IPS-18a (cell line): Measurements from ENCODE around the gene DIAPH2.

Source experiments
- H3K27ac ChIP-seq: one replicate; pipeline ENCODE4 v1.5.1; 2013; ENCODE audit warnings: low read length
- H3K27me3 ChIP-seq: one replicate; pipeline ENCODE4 v1.6.1; 2013; ENCODE audit warnings: mild to moderate bottlenecking, low read length; ENCODE audit not compliant: control insufficient read depth, insufficient read depth
- H3K36me3 ChIP-seq: one replicate; pipeline ENCODE4 v1.6.1; 2013; ENCODE audit warnings: low read depth, low read length; ENCODE audit not compliant: control insufficient read depth
- H3K4me1 ChIP-seq: one replicate; pipeline ENCODE4 v1.6.1; 2013; ENCODE audit warnings: low read depth, low read length; ENCODE audit not compliant: control insufficient read depth
- H3K4me3 ChIP-seq: one replicate; pipeline ENCODE4 v1.5.1; 2013; ENCODE audit warnings: low read length
- H3K9ac ChIP-seq: one replicate; pipeline ENCODE4 v1.6.1; 2013; ENCODE audit warnings: mild to moderate bottlenecking, low read length, moderate library complexity
- H3K9me3 ChIP-seq: one replicate; pipeline ENCODE4 v1.6.1; 2013; ENCODE audit warnings: low read depth, low read length; ENCODE audit not compliant: control insufficient read depth

DIAPH2 gene

DNA sequence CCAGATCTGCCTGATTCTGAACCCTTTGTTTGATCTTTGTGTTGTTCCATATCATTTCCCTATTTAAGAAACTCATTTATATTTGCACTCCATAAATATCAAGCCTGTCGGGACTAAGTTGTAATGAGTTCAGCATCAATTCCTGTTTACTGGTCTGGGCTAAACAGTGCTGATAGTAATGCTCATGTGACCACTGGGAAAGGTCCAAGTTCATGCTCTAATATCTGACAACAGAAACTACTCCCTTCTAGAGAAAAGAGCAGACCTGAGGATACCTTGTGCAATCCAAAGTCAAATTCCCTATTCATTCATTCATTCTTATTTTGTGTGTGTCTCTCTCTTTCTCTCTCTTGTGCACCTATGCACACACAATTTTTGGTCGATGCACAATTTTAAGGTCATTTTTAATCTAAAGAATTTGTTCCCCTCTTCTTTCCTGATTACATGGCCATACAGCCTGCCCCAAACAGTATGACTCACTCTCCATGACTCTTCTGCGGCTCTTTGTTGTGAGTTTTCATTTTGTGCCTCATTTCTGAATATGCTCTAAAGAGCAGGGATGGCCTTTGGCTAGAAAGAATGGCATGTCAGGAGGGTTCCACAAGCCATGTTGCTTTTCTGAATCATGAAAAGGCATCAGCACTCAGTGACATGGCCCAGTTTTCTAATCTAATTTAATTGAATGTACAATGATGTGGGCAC is 863.4 kb downstream of the DIAPH2 start:
- H3K36me3 ChIP-seq = no peaks in the 10 kb centered on the region
- H3K9me3 ChIP-seq = no peaks in the 10 kb centered on the region
- H3K4me3 ChIP-seq = no peak overlapping the region
- no peaks in the 10 kb centered on the region for H3K27me3 ChIP-seq
- H3K9ac ChIP-seq = no peak overlapping the region
- H3K27ac ChIP-seq = no peak overlapping the region
- H3K4me1 ChIP-seq = no peaks in the 10 kb centered on the region

DNA sequence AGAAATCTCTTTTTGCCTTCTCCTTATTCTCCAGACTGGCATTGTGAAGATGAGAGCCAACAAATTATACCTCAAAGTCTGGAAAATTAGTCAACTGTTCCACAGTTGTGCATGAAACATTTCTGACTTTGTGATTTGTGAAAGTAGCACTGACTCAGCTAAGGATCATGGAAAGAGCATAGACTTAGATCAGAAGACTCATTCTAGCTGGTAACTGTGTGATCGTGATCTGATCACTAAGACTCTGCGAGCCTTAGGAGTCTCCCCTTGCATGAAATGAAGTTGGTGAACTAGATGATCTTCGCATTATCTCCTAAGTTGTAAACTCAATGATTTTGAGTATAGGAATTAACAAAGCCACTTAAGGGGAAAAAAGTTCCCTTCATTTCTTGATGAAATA is 867.2 kb downstream of the DIAPH2 start:
- no peaks in the 10 kb centered on the region for H3K9me3 ChIP-seq
- H3K27ac ChIP-seq = no peak overlapping the region
- H3K27me3 ChIP-seq = no peaks in the 10 kb centered on the region
- no peak overlapping the region for H3K4me3 ChIP-seq
- no peak overlapping the region for H3K9ac ChIP-seq
- H3K36me3 ChIP-seq = no peaks in the 10 kb centered on the region
- H3K4me1 ChIP-seq = peaks cover 8% of the 10 kb centered on the region

DNA sequence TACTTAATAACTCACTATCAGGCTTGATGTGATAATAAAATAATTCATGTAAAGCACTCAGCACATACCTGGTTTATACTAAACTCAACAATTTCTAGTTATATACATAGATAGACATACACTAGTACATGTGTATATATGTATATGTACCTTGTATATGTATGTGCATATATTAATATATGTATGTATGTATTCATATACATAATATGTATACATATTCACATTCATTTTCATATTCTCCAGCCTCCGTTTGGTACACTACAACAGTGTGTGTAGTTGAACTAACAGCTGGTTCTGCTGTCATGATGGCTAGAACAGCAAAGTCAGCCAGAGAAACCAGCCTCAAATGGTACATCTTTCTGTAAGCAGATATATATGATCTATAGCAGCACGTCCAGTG is 869.2 kb downstream of the DIAPH2 start:
- no peak overlapping the region for H3K9ac ChIP-seq
- H3K36me3 ChIP-seq = no peaks in the 10 kb centered on the region
- peaks cover 8% of the 10 kb centered on the region for H3K4me1 ChIP-seq
- no peak overlapping the region for H3K4me3 ChIP-seq
- no peak overlapping the region for H3K27ac ChIP-seq
- H3K27me3 ChIP-seq = no peaks in the 10 kb centered on the region
- no peaks in the 10 kb centered on the region for H3K9me3 ChIP-seq

DNA sequence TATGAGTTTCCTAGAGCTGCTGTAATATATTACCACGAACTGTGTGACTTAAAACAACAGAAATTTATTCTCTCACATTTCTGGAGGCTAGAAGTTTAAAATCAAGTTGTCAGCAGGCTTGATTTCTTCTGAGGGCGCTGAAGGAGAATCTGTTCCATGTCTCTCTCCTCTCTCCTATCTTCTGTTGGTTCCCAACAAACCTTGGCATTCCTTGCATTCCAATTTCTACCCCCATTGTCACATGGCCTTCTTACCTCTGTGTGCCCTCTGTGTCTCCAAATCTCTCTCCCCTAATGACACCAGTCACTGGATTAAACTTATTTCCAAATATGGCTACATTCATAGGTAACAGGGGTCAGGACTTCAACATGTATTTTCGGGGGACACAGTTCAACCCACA is 871.7 kb downstream of the DIAPH2 start:
- Histone ChIP-seq H3K27ac (no peak overlapping the region), H3K36me3 (no peaks in the 10 kb centered on the region)

DNA sequence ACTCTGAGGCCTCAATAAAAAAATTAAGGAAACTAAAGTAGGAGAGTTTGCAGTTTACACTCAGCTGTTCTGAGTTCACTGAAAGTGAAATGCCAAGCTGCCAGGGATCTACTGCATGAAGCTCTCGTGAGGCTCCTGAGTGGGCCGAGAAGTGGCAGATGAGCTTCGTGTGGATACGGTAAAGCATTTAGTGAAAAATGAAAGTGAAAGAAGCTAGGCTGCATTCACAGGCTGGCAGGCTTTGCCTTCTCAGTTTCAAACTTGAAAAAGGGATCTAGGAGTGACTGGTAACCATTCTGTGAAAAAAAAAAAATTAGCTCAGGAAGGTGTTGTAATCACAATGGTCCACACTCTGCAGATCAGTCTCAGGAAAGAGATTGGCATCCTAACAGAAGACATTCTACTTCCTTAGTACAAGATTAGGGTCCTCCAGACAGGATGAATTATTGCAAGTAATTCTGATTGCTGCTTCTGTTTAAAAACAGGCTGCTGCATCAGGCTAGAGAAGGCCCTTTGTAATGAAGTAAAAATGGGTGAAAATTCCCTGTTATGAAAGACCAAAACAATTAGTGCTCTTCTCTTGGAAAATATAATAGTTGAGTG is 879.0 kb downstream of the DIAPH2 start:
- no peaks in the 10 kb centered on the region for H3K9me3 ChIP-seq
- H3K36me3 ChIP-seq = no peaks in the 10 kb centered on the region
- no peaks in the 10 kb centered on the region for H3K27me3 ChIP-seq
- H3K4me3 ChIP-seq = no peak overlapping the region
- no peaks in the 10 kb centered on the region for H3K4me1 ChIP-seq
- no peak overlapping the region for H3K9ac ChIP-seq
- no peak overlapping the region for H3K27ac ChIP-seq

More for the DNA sequence above, 871.7 kb downstream of the DIAPH2 start:
- Histone ChIP-seq H3K4me3 (no peak overlapping the region), H3K9me3 (no peaks in the 10 kb centered on the region), H3K4me1 (peaks cover 8% of the 10 kb centered on the region), H3K27me3 (no peaks in the 10 kb centered on the region), H3K9ac (no peak overlapping the region)

DNA sequence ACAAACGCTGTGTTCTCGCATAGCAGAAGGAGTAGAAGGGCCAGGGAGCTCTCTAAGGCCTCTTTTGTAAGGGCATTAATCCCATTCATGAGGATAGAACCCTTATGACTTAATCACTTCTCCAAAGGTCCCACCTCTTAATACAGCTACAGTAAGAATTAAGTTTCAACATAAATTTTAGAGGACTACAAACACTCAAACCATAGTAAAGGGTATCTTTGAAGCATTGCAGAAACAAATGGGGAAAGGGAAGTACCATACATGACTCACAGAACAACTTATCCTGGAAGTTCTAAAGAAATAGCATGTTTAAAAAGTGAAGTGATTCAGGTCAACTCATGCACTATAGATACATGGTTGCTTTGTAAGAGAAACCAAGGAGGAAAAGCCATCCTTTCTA is 879.9 kb downstream of the DIAPH2 start:
- no peaks in the 10 kb centered on the region for H3K36me3 ChIP-seq
- H3K4me3 ChIP-seq = no peak overlapping the region
- H3K27ac ChIP-seq = no peak overlapping the region
- H3K9ac ChIP-seq = no peak overlapping the region
- H3K9me3 ChIP-seq = no peaks in the 10 kb centered on the region
- H3K27me3 ChIP-seq = no peaks in the 10 kb centered on the region
- no peaks in the 10 kb centered on the region for H3K4me1 ChIP-seq

DNA sequence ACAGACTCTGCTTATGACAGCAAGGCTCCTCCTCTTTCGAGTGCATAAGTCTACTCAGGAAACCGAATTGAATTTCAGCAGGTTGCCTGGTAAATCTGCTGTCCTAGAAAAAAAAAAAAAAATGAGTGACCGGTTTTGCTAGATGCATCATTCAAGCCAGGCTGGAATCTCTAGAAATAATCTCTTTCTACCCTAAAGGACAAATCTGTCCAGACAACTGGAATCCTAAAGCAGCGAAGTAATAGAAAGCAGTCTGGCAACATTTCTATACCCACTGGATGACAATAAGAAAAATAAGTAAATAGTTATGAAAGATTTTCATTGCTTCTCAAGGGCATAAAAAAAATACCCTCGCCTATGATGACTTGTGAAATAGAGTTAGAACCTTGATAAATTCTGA is 902.5 kb downstream of the DIAPH2 start:
- Histone ChIP-seq H3K9ac (no peak overlapping the region), H3K9me3 (no peaks in the 10 kb centered on the region), H3K27ac (no peak overlapping the region), H3K27me3 (no peaks in the 10 kb centered on the region), H3K36me3 (no peaks in the 10 kb centered on the region), H3K4me3 (no peak overlapping the region), H3K4me1 (no peaks in the 10 kb centered on the region)

DNA sequence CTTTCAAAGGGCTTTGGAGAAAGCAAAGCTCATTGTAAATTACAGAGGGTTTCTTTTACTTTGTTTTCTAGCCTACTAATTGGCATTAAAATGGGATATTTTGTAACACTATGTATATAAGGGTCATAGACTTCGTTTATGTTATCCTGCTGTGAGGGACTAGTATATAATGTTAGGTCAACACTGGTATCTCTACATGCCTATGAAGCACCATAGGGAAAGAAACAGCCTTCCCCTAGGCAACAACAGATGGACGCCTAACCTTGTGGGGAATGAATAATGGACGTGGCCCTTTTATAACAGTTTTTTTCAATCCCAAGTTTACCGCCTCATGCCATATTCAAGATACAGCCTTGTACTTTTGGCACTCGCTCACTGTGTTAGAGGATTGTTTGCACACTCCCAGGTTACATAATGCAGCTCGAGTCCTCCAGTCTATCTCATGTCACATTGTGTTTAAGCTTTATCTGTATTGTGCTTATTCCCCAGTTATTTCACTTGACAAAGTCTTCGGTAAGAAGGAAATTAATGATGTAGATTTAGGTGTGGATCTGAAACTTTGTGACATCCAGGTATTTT is 910.1 kb downstream of the DIAPH2 start:
- H3K9ac ChIP-seq = no peak overlapping the region
- no peaks in the 10 kb centered on the region for H3K9me3 ChIP-seq
- no peaks in the 10 kb centered on the region for H3K36me3 ChIP-seq
- H3K4me1 ChIP-seq = peaks cover 32% of the 10 kb centered on the region
- H3K27ac ChIP-seq = no peak overlapping the region
- H3K27me3 ChIP-seq = no peaks in the 10 kb centered on the region
- H3K4me3 ChIP-seq = no peak overlapping the region

DNA sequence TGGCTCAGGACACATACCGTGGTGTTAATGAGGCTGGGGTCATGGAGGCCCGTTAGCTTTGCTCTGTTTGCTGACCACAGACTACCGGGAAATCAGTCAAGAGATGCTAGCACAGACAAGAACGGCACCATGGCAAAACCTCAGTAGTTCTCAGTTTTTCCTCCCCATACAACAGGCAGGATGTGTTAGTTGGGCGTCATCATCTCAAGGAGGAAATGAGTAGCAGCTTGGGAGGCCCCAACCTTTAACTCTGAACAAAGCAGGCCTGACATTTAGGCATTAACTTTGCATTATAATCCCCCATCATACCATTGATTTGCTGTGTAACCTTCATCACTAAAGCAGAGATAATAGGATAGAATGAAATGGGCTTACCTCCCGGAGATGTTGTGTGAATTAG is 913.3 kb downstream of the DIAPH2 start:
- no peaks in the 10 kb centered on the region for H3K27me3 ChIP-seq
- H3K9me3 ChIP-seq = no peaks in the 10 kb centered on the region
- peaks cover 34% of the 10 kb centered on the region for H3K4me1 ChIP-seq
- H3K4me3 ChIP-seq = no peak overlapping the region
- no peak overlapping the region for H3K27ac ChIP-seq
- no peak overlapping the region for H3K9ac ChIP-seq
- H3K36me3 ChIP-seq = no peaks in the 10 kb centered on the region

DNA sequence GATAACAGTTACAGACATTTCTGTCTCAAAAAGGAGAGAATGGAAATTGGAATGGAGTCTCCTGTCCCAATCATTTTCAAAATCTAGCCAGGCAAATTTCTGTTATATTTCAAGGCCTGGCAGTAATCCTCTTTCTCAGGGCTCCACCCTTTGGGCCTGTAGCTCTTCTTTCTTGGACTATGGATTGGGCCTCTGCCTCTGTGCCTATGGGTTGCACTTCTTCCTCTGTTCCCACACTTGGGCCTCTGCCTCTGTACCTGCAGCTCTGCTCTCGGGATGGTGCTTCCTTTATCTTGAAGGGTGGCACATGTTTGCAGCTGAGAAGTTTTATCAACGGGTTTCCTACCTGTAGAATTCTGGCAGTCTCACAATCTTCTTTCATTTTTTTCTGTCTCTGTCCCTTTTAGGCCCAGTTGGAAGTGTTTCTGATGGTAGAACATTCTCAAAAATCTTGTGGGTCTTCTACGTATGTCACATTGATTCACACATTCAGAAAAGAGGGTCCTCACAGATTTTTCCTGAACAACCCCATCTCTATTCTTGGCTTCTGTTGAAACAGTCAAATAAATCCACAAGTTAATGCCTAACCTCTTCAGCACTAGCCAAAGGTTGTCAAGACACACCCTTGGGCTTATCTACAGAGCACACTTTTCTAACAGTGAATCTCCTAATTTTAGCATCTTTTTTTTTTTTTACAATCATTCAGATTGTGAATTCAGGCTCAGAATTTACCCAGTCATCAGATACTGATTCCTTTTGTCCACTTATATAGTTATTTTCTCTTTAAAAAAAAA is 918.0 kb downstream of the DIAPH2 start:
- Histone ChIP-seq H3K4me1 (peaks cover 21% of the 10 kb centered on the region), H3K9me3 (no peaks in the 10 kb centered on the region), H3K4me3 (no peak overlapping the region), H3K9ac (no peak overlapping the region), H3K27me3 (no peaks in the 10 kb centered on the region), H3K27ac (no peak overlapping the region), H3K36me3 (no peaks in the 10 kb centered on the region)

DNA sequence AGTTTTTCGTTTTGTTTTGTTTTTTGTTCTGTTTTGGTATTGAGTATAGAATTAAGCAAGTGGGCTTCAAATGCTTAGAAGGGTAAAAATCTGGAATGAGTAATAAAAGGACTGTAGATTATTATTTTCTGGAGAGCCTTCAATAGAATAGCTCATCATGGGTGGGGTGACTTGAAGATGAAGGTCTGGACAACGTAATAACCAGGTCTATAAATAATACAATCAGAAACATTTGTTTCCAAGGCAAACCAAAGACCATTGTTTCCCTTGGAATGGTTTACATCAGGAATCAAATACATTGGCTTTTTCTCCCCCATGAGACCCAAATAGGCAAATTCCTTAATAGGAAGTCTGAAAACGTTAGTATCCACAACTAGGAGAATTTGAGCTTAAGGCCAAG is 920.6 kb downstream of the DIAPH2 start:
- H3K36me3 ChIP-seq = no peaks in the 10 kb centered on the region
- no peak overlapping the region for H3K27ac ChIP-seq
- no peaks in the 10 kb centered on the region for H3K27me3 ChIP-seq
- no peak overlapping the region for H3K9ac ChIP-seq
- H3K4me3 ChIP-seq = no peak overlapping the region
- H3K4me1 ChIP-seq = peaks cover 2% of the 10 kb centered on the region
- no peaks in the 10 kb centered on the region for H3K9me3 ChIP-seq
